Psoas muscle (tissue), 8 donors: ENCODE data around the gene SLC35F3. TPM values are rescaled to one million over a fixed set of nuclear protein-coding genes. Genes with fewer than 3 reads are reported as not detected.

Experiments used
- ATAC-seq, 4 donors: fragments of 200-7000 bp; cut with Tn5 transposase; one replicate each; pipeline ENCODE4 v1.9.1; 2020; ENCODE audit warnings: moderate library complexity in 3 of 4, mild to moderate bottlenecking in 2 of 4
- DNase-seq, 2 donors: peaks; one replicate each; pipeline ENCODE4 v3.0.0-alpha.2; 2020
- H3K27ac ChIP-seq: fragments of 200-600 bp; one replicate; pipeline ENCODE4 v1.8.0; 2022
- H3K27me3 ChIP-seq, 3 donors: fragments of 200-600 bp in 1 of 3; one replicate each; pipeline versions ENCODE4 v1.6.1 to v1.8.0; 2013 to 2022; ENCODE audit warnings: low read length in 2 of 3, mild to moderate bottlenecking in 2 of 3, moderate library complexity in 1 of 3; ENCODE audit not compliant: insufficient read depth in 3 of 3
- H3K36me3 ChIP-seq, 2 donors: fragments of 200-600 bp in 1 of 2; one replicate each; pipeline versions ENCODE4 v1.6.1 to v1.8.0; 2013 to 2022; ENCODE audit warnings: low read depth in 1 of 2, mild to moderate bottlenecking in 1 of 2, moderate library complexity in 1 of 2; ENCODE audit not compliant: insufficient read depth in 1 of 2
- H3K4me1 ChIP-seq: fragments of 200-600 bp; one replicate; pipeline ENCODE4 v1.8.0; 2022
- H3K4me3 ChIP-seq: fragments of 200-600 bp; one replicate; pipeline ENCODE4 v1.8.0; 2022; ENCODE audit warnings: mild to moderate bottlenecking
- H3K9me3 ChIP-seq: fragments of 200-600 bp; one replicate; pipeline ENCODE4 v1.8.0; 2022
- WGBS, 3 donors: extraction: QIAGEN DNeasy Blood & Tissue Kit; methylation state at CpG; one replicate each; pipeline versions ENCODE4 v1.1.6 to v1.1.7; 2013; 5-methylcytosine and 5-hydroxymethylcytosine counted together
- intact Hi-C, 2 donors: fragments of 100-400 bp; cut with DNase I; formaldehyde crosslinking; loops; one replicate each; pipeline versions ENCODE4 v1.11.0 to v1.14.2; 2022
- polyA plus RNA-seq, 3 donors: library from polyadenylated mRNA; stranded (reverse); fragments of 200-250 nt; gene quantifications; one replicate each; pipeline ENCODE4 v1.2.3, GENCODE V29; 2013
- total RNA-seq, 4 donors: library from RNA; stranded (reverse); fragmentation: NEBNext Ultra II Directional in 2 of 4; extraction: Animal tissue kit (Norgen Biotek cat#: 25700) in 2 of 4; gene quantifications; one replicate each; pipeline versions ENCODE4 v1.2.1 to v1.2.4, GENCODE V29; 2021 to 2023
- TF ChIP-seq, protein P1 (sequence below): fragments of 200-600 bp; IDR thresholded peaks from one replicate; pipeline ENCODE4 v1.8.0; 2022; ENCODE audit warnings: antibody characterized with exemption
- donor health status: healthy with polysubstance abuse.
- donor health status: DM: no; HTN: no; CAD: no; lungs with moderate emphysema.
- donor health status: Bipolar disorder and iron deficiency.
- donor health status: healthy.
- donor health status: DM: yes; HTN: yes; CAD: no.
- donor health status: DM: no; HTN: no; CAD: no.
- donor health status: DM: no; HTN: no; CAD: no.
- donor health status: DM: yes; HTN: yes; CAD: no.

SLC35F3 gene
- total and polyA plus RNA-seq, 7 donors: 0.01 to 0.16 (median 0.10) TPM; not detected in 3

GRCh38 chr1:234044079-234044478 is 139.6 kb downstream of the SLC35F3 start:
- TF ChIP-seq, protein P1, sequence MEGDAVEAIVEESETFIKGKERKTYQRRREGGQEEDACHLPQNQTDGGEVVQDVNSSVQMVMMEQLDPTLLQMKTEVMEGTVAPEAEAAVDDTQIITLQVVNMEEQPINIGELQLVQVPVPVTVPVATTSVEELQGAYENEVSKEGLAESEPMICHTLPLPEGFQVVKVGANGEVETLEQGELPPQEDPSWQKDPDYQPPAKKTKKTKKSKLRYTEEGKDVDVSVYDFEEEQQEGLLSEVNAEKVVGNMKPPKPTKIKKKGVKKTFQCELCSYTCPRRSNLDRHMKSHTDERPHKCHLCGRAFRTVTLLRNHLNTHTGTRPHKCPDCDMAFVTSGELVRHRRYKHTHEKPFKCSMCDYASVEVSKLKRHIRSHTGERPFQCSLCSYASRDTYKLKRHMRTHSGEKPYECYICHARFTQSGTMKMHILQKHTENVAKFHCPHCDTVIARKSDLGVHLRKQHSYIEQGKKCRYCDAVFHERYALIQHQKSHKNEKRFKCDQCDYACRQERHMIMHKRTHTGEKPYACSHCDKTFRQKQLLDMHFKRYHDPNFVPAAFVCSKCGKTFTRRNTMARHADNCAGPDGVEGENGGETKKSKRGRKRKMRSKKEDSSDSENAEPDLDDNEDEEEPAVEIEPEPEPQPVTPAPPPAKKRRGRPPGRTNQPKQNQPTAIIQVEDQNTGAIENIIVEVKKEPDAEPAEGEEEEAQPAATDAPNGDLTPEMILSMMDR: no peak
- H3K36me3 ChIP-seq: no peaks in the 10 kb centered on the region
- H3K9me3 ChIP-seq: peaks cover 7% of the 10 kb centered on the region
- WGBS, 3 donors: 65 to 71% (median 71%) methylated on average over 1 of the region's 1 CpG
- no peak for DNase-seq
- H3K4me3 ChIP-seq: no peak overlapping the region
- H3K27me3 ChIP-seq: no peaks in the 10 kb centered on the region
- H3K27ac ChIP-seq: no peak overlapping the region
- H3K4me1 ChIP-seq: no peaks in the 10 kb centered on the region
- ATAC-seq: no peak
- intact Hi-C loops: no loop called here

GRCh38 chr1:234047123-234047522 is 142.6 kb downstream of the SLC35F3 start:
- TF ChIP-seq, protein P1: no peak
- DNase-seq (no peak), ATAC-seq (no peak)
- Histone ChIP-seq H3K4me1 (no peaks in the 10 kb centered on the region), H3K9me3 (peaks cover 7% of the 10 kb centered on the region), H3K36me3 (no peaks in the 10 kb centered on the region), H3K27me3 (no peaks in the 10 kb centered on the region), H3K27ac (no peak overlapping the region), H3K4me3 (no peak overlapping the region)
- intact Hi-C loops: no loop called here

DNA sequence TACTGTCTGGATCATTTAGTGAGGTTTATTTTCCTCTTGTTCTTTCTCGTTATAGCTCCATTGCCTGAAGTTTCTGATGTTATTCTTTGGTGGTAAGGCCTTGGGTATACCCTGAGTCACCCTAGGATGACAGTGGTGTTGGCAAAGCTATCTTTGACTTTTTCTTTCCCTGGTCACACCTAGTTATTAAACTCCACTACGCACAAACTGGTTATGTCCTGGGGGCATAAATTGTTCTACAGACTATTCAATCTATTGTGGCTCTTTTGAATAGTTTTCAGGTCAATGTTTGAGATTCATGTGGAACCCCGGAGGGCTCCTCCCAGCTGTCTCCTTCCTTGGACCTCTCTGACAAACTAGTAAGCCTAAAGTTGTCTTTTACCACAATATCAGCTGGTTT is 157.7 kb downstream of the SLC35F3 start:
- 60 to 79% (median 61%) methylated on average over 3 of the region's 3 CpGs for WGBS, 3 donors
- no peak for DNase-seq

DNA sequence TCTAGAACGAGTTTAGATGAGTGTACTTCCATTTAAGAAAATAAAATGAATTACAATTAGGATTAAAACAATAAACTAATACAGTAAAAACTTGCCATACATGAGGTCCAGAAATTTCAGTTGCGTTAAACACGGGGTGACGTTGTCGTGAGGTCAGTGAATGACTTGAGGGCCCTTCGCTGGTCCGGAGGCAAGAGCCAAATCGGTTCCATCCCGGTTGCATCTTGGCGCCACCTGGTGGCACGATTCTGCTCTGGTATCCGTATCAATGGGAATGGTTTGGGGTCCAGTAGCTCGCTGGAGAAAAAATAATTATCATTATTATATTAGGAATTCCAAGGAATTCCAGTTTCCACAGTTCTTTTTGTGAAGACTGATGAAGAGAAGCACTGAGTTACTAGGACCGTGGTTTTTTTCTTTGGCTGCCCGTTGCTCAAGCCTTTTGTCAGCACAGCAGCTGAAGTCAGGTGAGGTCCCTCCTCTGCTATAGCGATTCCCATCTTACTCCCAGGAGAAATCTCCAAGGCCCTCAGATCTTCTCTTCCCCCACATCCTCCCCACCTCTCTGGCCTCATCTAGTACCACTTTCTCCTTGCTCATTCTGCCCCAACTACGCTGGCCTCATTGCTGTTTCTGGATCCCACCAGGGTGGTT is 161.4 kb downstream of the SLC35F3 start:
- DNase-seq (peak; percentile 50 to 75), ATAC-seq (no peak)
- Histone ChIP-seq H3K36me3 (no peaks in the 10 kb centered on the region), H3K9me3 (no peaks in the 10 kb centered on the region), H3K4me3 (no peak overlapping the region), H3K4me1 (no peaks in the 10 kb centered on the region), H3K27me3 (no peaks in the 10 kb centered on the region), H3K27ac (no peak overlapping the region)
- TF ChIP-seq, protein P1: peak; percentile 54
- 23 to 27% (median 26%) methylated on average over 17 of the region's 17 CpGs for WGBS, 3 donors
- intact Hi-C loops: no loop called here

More for the DNA sequence above, 157.7 kb downstream of the SLC35F3 start:
- ATAC-seq: no peak
- intact Hi-C loops: no loop called here
- TF ChIP-seq, protein P1: no peak
- Histone ChIP-seq H3K9me3 (no peaks in the 10 kb centered on the region), H3K4me3 (no peak overlapping the region), H3K4me1 (no peaks in the 10 kb centered on the region), H3K36me3 (no peaks in the 10 kb centered on the region), H3K27ac (no peak overlapping the region), H3K27me3 (no peaks in the 10 kb centered on the region)
